HepG2 (cell line): ENCODE measurements around the gene UST. TPM values are rescaled to one million over a fixed set of nuclear protein-coding genes. Genes with fewer than 3 reads are reported as not detected.

Experiments used
- AGO1 ChIP-seq: fragments of 200-400 bp; formaldehyde crosslinking; IDR thresholded peaks from 2 replicates; pipeline ENCODE4 v1.6.1; 2017; ENCODE audit warnings: mild to moderate bottlenecking, low read depth, low read length, moderate library complexity; ENCODE audit not compliant: poor library complexity, severe bottlenecking
- HOMEZ ChIP-seq: IDR thresholded peaks from 2 replicates; pipeline ENCODE4 v1.6.1; 2016; ENCODE audit warnings: low read depth
- KLF11 ChIP-seq: IDR thresholded peaks from 2 replicates; pipeline ENCODE4 v1.6.1; 2016; ENCODE audit warnings: missing compliant biosample characterization
- PAF1 ChIP-seq: IDR thresholded peaks from 2 replicates; pipeline ENCODE4 v1.6.1; 2016; ENCODE audit warnings: missing genetic modification reagents, missing compliant biosample characterization
- ZNF782 ChIP-seq: sonication (generic); formaldehyde crosslinking; IDR thresholded peaks from 2 replicates; pipeline ENCODE4 v1.4.0; 2020; ENCODE audit warnings: missing genetic modification reagents, mild to moderate bottlenecking, borderline replicate concordance
- polyA plus RNA-seq, 8 experiments: library from polyadenylated mRNA; depleted of rRNA in 3 of 8; stranded (reverse) in 7 of 8; unstranded in 1 of 8; fragments of >200 nt; fragmentation: Illumina TruSeq in 4 of 8; extraction: Trizol in 4 of 8; gene quantifications; 2 replicates each; pipeline versions ENCODE4 v1.2.1 to v1.2.3, GENCODE V29; 2011 to 2016; ENCODE audit warnings: low read depth in 4 of 8, missing spikeins in 1 of 8, mixed read lengths in 1 of 8; ENCODE audit not compliant: insufficient read depth in 1 of 8
- total RNA-seq, 5 experiments: library from RNA; depleted of rRNA; stranded (reverse); fragments of >200 nt; fragmentation: Illumina TruSeq; extraction: Trizol; gene quantifications; 2 replicates each; pipeline ENCODE4 v1.2.3, GENCODE V29; 2016; ENCODE audit warnings: low read depth in 1 of 5
- TF ChIP-seq, protein P1 (sequence below): sonication (generic); formaldehyde crosslinking; IDR thresholded peaks from 2 replicates; pipeline ENCODE4 v1.5.0; 2020; ENCODE audit warnings: mild to moderate bottlenecking, missing genetic modification reagents
- TF ChIP-seq, protein P2 (sequence below): sonication (generic); formaldehyde crosslinking; IDR thresholded peaks from 2 replicates; pipeline ENCODE4 v1.4.0; 2020; ENCODE audit warnings: mild to moderate bottlenecking, missing genetic modification reagents
- TF ChIP-seq, protein P3 (sequence below): sonication (generic); formaldehyde crosslinking; IDR thresholded peaks from 2 replicates; pipeline ENCODE4 v1.4.0; 2020; ENCODE audit warnings: mild to moderate bottlenecking, missing genetic modification reagents

The UST gene
- total and polyA plus RNA-seq, 2 of the 13 experiments (the other 11 are each of a cell fraction or from before 2014, with no cell fraction given), result 0.27 TPM; not detected in 1

DNA sequence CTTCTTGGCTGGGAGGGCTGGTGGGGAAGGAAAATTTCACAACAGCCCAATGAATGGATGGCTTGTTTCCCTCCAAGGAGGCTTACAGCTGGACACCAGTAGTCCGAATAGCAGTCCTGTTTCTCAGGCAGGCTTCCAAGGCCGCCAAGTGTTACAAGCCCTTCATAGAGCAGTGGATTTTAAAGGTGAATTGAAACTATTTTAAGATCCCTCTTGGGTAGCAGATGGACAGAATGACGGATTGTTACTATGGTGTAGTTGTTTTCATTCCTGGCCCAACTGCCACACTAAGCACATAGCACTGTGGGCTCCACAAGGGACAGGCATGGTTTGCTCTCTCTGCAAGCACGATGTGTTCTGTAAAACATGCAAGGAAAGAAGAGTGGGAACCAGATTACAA is 367.3 kb downstream of the UST start (continued):
- TF ChIP-seq, protein P1, sequence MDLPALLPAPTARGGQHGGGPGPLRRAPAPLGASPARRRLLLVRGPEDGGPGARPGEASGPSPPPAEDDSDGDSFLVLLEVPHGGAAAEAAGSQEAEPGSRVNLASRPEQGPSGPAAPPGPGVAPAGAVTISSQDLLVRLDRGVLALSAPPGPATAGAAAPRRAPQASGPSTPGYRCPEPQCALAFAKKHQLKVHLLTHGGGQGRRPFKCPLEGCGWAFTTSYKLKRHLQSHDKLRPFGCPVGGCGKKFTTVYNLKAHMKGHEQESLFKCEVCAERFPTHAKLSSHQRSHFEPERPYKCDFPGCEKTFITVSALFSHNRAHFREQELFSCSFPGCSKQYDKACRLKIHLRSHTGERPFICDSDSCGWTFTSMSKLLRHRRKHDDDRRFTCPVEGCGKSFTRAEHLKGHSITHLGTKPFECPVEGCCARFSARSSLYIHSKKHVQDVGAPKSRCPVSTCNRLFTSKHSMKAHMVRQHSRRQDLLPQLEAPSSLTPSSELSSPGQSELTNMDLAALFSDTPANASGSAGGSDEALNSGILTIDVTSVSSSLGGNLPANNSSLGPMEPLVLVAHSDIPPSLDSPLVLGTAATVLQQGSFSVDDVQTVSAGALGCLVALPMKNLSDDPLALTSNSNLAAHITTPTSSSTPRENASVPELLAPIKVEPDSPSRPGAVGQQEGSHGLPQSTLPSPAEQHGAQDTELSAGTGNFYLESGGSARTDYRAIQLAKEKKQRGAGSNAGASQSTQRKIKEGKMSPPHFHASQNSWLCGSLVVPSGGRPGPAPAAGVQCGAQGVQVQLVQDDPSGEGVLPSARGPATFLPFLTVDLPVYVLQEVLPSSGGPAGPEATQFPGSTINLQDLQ, result no peak
- TF ChIP-seq ZNF782 (no peak), PAF1 (no peak), AGO1 (no peak), HOMEZ (CRISPR knock-in tag) (no peak), KLF11 (no peak)
- TF ChIP-seq, protein P2, sequence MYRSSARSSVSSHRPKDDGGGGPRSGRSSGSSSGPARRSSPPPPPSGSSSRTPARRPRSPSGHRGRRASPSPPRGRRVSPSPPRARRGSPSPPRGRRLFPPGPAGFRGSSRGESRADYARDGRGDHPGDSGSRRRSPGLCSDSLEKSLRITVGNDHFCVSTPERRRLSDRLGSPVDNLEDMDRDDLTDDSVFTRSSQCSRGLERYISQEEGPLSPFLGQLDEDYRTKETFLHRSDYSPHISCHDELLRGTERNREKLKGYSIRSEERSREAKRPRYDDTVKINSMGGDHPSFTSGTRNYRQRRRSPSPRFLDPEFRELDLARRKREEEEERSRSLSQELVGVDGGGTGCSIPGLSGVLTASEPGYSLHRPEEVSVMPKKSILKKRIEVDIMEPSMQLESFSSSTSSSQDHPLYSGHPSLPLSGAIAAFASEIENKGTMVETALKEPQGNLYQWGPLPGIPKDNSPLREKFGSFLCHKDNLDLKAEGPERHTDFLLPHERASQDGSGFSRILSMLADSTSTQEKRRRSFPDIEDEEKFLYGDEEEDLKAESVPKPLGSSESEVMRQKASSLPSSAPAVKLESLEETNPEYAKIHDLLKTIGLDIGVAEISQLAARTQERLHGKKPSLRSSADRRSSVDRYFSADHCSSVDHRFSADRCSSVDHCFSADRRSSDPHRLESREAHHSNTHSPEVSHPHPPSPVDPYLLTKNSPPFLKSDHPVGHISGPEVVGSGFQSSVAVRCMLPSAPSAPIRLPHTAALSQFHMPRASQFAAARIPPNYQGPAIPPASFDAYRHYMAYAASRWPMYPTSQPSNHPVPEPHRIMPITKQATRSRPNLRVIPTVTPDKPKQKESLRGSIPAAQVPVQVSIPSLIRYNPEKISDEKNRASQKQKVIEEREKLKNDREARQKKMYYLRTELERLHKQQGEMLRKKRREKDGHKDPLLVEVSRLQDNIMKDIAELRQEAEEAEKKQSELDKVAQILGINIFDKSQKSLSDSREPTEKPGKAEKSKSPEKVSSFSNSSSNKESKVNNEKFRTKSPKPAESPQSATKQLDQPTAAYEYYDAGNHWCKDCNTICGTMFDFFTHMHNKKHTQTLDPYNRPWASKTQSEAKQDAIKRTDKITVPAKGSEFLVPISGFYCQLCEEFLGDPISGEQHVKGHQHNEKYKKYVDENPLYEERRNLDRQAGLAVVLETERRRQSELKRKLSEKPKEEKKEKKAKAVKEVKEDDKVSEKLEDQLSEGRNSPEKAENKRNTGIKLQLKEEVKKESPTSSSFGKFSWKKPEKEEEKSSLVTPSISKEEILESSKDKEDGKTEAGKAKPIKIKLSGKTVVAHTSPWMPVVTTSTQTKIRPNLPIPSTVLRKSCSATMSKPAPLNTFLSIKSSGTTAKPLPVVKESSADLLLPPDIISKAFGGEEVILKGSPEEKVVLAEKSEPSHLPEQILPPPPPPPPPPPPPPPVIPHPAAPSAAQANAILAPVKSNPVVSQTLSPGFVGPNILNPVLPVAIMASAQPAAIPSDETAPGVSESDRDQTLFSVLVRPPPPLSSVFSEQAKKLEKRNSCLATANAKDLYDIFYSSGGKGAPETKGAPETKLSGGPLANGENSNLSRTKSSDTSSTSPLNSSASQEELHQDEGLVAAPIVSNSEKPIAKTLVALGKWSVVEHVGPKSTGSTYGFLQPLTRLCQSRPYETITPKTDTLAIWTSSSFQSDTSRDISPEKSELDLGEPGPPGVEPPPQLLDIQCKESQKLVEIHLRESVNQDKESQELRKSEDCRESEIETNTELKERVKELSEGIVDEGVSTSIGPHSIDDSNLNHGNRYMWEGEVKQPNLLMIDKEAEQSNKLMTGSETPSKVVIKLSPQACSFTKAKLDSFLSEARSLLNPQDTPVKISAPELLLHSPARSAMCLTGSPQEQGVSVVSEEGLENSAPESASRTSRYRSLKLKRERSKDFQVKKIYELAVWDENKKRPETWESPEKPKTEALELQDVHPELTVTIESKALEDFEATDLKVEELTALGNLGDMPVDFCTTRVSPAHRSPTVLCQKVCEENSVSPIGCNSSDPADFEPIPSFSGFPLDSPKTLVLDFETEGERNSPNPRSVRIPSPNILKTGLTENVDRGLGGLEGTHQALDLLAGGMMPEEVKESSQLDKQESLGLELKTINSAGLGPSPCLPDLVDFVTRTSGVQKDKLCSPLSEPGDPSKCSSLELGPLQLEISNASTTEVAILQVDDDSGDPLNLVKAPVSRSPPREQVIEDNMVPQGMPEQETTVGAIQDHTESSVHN, result no peak
- TF ChIP-seq, protein P3, sequence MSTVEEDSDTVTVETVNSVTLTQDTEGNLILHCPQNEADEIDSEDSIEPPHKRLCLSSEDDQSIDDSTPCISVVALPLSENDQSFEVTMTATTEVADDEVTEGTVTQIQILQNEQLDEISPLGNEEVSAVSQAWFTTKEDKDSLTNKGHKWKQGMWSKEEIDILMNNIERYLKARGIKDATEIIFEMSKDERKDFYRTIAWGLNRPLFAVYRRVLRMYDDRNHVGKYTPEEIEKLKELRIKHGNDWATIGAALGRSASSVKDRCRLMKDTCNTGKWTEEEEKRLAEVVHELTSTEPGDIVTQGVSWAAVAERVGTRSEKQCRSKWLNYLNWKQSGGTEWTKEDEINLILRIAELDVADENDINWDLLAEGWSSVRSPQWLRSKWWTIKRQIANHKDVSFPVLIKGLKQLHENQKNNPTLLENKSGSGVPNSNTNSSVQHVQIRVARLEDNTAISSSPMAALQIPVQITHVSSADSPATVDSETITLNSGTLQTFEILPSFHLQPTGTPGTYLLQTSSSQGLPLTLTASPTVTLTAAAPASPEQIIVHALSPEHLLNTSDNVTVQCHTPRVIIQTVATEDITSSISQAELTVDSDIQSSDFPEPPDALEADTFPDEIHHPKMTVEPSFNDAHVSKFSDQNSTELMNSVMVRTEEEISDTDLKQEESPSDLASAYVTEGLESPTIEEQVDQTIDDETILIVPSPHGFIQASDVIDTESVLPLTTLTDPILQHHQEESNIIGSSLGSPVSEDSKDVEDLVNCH, result no peak
- TF ChIP-seq, all 625 proteins: peak for 0
